Endothelial cell of umbilical vein (primary cell): Measurements from ENCODE around the gene MMP8. TPM values are rescaled to one million over a fixed set of nuclear protein-coding genes. Genes with fewer than 3 reads are reported as not detected.
A peak's percentile ranks its signal among the peaks of the same experiment; 100 is the strongest.

Experiments
- BruUV-seq: library from RNA; stranded (reverse); fragments of 400-500 nt; replicated peaks from 2 replicates; lab custom pipeline; 2021; lab: Mats Ljungman, UMichigan
- CTCF ChIA-PET: fragments of 300-600, 350-600 bp; sonication (Branson Sonifier 250); formaldehyde crosslinking; loops from one replicate; lab custom pipeline; 2021; ENCODE audit warnings: antibody characterized with exemption, inconsistent platforms; lab: Charles Lee
- POLR2A ChIA-PET: fragments of 300-600, 350-600 bp; sonication (Branson Sonifier 250); formaldehyde crosslinking; loops from one replicate; lab custom pipeline; 2021; ENCODE audit warnings: antibody characterized with exemption, inconsistent platforms; lab: Charles Lee
- DNase-seq: peaks from one replicate; pipeline ENCODE4 v3.0.0-alpha.2; 2011; ENCODE audit warnings: low read depth, low spot score
- FAIRE-seq: peaks from 2 replicates; lab custom pipeline; 2011; peaks lifted over from hg19 to GRCh38; lab: Jason Lieb, UNC
- H2AFZ ChIP-seq: 2 replicates; pipeline ENCODE4 v1.6.0; 2012; ENCODE audit warnings: low read depth, low read length, control low read depth, inconsistent platforms
- H3K27ac ChIP-seq: 2 replicates; pipeline ENCODE4 v1.5.1; 2011; ENCODE audit warnings: low read depth, mild to moderate bottlenecking, control low read depth, low read length, moderate library complexity; ENCODE audit not compliant: insufficient read depth
- H3K27me3 ChIP-seq, 2 experiments: 2 replicates each; pipeline versions ENCODE4 v1.6.0 to v1.6.1; 2011; ENCODE audit warnings: low read length in 2 of 2, mixed read lengths in 1 of 2; ENCODE audit not compliant: control insufficient read depth in 2 of 2, insufficient read depth in 2 of 2
- H3K36me3 ChIP-seq, 2 experiments: 2 replicates in 1 of 2; 3 replicates in 1 of 2; pipeline ENCODE4 v1.5.1; 2011; ENCODE audit warnings: low read length in 2 of 2, mild to moderate bottlenecking in 1 of 2, moderate library complexity in 1 of 2; ENCODE audit not compliant: control insufficient read depth in 2 of 2, insufficient read depth in 2 of 2; ENCODE audit errors: extremely low read depth in 1 of 2
- H3K4me1 ChIP-seq: 3 replicates; pipeline ENCODE4 v1.5.1; 2011; ENCODE audit warnings: mild to moderate bottlenecking, low read length; ENCODE audit not compliant: control insufficient read depth, insufficient read depth; ENCODE audit errors: extremely low read depth
- H3K4me2 ChIP-seq: 2 replicates; pipeline ENCODE4 v1.6.1; 2011; ENCODE audit warnings: low read length, control low read depth, mixed read lengths; ENCODE audit not compliant: insufficient read depth
- H3K4me3 ChIP-seq, 3 experiments: fragments of 200-600 bp in 1 of 3; sonication (generic), shearing (Covaris generic) in 1 of 3; replicated peaks in 1 of 3; 2 replicates each; pipeline ENCODE4 v1.5.1; 2011 to 2016; ENCODE audit warnings: control low read depth in 3 of 3, low read length in 3 of 3, mild to moderate bottlenecking in 2 of 3, inconsistent platforms in 1 of 3, low read depth in 1 of 3, moderate library complexity in 1 of 3; ENCODE audit not compliant: insufficient read depth in 1 of 3
- H3K79me2 ChIP-seq: 2 replicates; pipeline ENCODE4 v1.6.0; 2012; ENCODE audit warnings: low read length, inconsistent platforms; ENCODE audit not compliant: control insufficient read depth, insufficient read depth
- H3K9ac ChIP-seq: replicated peaks from 2 replicates; pipeline ENCODE3; 2011; ENCODE audit warnings: low read length, control low read depth; ENCODE audit not compliant: insufficient read depth; ENCODE audit errors: extremely low read depth
- H3K9me1 ChIP-seq: replicated peaks from 3 replicates; pipeline ENCODE4 v1.6.0; 2011; ENCODE audit warnings: mild to moderate bottlenecking, low read length; ENCODE audit not compliant: control insufficient read depth, insufficient read depth; ENCODE audit errors: extremely low read depth
- H3K9me3 ChIP-seq: replicated peaks from 2 replicates; pipeline ENCODE4 v1.5.1; 2012; ENCODE audit warnings: low read length, inconsistent platforms; ENCODE audit not compliant: control insufficient read depth, insufficient read depth
- H4K20me1 ChIP-seq: replicated peaks from 2 replicates; pipeline ENCODE3; 2011; ENCODE audit warnings: mild to moderate bottlenecking, low read length; ENCODE audit not compliant: control insufficient read depth, insufficient read depth; ENCODE audit errors: extremely low read depth
- CTCF ChIP-seq, 2 donors: IDR thresholded peaks; 1 replicate in 1 of 2; 2 replicates in 1 of 2; pipeline ENCODE4 v1.5.1; 2011; ENCODE audit warnings: low read length in 2 of 2, mild to moderate bottlenecking in 2 of 2, moderate library complexity in 2 of 2, control low read depth in 1 of 2, inconsistent platforms in 1 of 2, low read depth in 1 of 2; ENCODE audit not compliant: insufficient read depth in 1 of 2; ENCODE audit errors: extremely low read depth in 1 of 2
- EZH2 ChIP-seq: IDR thresholded peaks from 2 replicates; pipeline ENCODE4 v1.6.1; 2012; ENCODE audit warnings: borderline replicate concordance, low read depth, mild to moderate bottlenecking, moderate library complexity, low read length, inconsistent platforms; ENCODE audit not compliant: severe bottlenecking
- FOS ChIP-seq: IDR thresholded peaks from 2 replicates; pipeline ENCODE4 v1.6.1; 2011; ENCODE audit warnings: mild to moderate bottlenecking, low read length, moderate library complexity, borderline replicate concordance; ENCODE audit not compliant: insufficient read depth
- GATA2 ChIP-seq: IDR thresholded peaks from 2 replicates; pipeline ENCODE4 v1.7.0; 2011; ENCODE audit warnings: low read depth, mild to moderate bottlenecking, moderate library complexity, mixed read lengths, low read length; ENCODE audit not compliant: insufficient read length, insufficient read depth
- JUN ChIP-seq: IDR thresholded peaks from 2 replicates; pipeline ENCODE4 v1.6.1; 2011; ENCODE audit warnings: borderline replicate concordance, low read depth; ENCODE audit not compliant: insufficient read length, insufficient read depth
- MAX ChIP-seq: IDR thresholded peaks from 2 replicates; pipeline ENCODE4 v1.6.1; 2011; ENCODE audit not compliant: insufficient read depth, insufficient read length
- MYC ChIP-seq: IDR thresholded peaks from one replicate; pipeline ENCODE4 v1.6.1; 2011; ENCODE audit warnings: mild to moderate bottlenecking, low read depth, low read length
- POLR2A ChIP-seq: IDR thresholded peaks from 2 replicates; pipeline ENCODE4 v1.6.1; 2012; ENCODE audit warnings: low read depth, mild to moderate bottlenecking, control low read depth, low read length
- POLR2AphosphoS5 ChIP-seq: IDR thresholded peaks from 2 replicates; pipeline ENCODE4 v1.6.1; 2012; ENCODE audit warnings: low read depth, mild to moderate bottlenecking, control low read depth, low read length, moderate library complexity; ENCODE audit not compliant: insufficient read depth
- dilution Hi-C: fragments of 300-500 bp; cut with MboI; formaldehyde crosslinking; loops from one replicate; pipeline ENCODE4 v1.15.0; 2019; ENCODE audit warnings: low sequenced_read_pairs; ENCODE audit not compliant: extremely low pct_ligation_motif_present
- intact Hi-C: fragments of 100-400 bp; cut with micrococcal nuclease; formaldehyde crosslinking; loops from one replicate; pipeline ENCODE4 v1.10.0; 2022
- polyA plus RNA-seq, 4 experiments: library from polyadenylated mRNA; depleted of rRNA in 3 of 4; stranded (reverse) in 3 of 4; unstranded in 1 of 4; fragments of >200 nt; gene quantifications; 2 replicates each; pipeline versions ENCODE4 v1.2.1 to v1.2.3, GENCODE V29; 2011 to 2012; ENCODE audit warnings: missing spikeins in 1 of 4
- total RNA-seq: library from RNA; stranded (reverse); gene quantifications from 2 replicates; pipeline ENCODE4 v1.2.3, GENCODE V29; 2021

MMP8 gene
- total and polyA plus RNA-seq, 2 donors (not counting 3 experiments of a cell fraction or from before 2014, with no cell fraction given), result not detected

- BruUV-seq, result no TSS peak
- no peaks in the 10 kb centered on the region for H3K79me2 ChIP-seq
- no peaks in the 10 kb centered on the region for H3K27me3 ChIP-seq
- H3K36me3 ChIP-seq, result no peaks in the 10 kb centered on the region
- no peak overlapping the region for H3K4me3 ChIP-seq
- POLR2A ChIA-PET, result no interaction called here
- H3K27ac ChIP-seq, result peak overlapping the region; percentile 78
- dilution Hi-C loops (no loop called here), intact Hi-C loops (no loop called here)
- peak overlapping the region; percentile 43 for H3K4me2 ChIP-seq
- H3K9me1 ChIP-seq, result no peaks in the 10 kb centered on the region
- FAIRE-seq (peak; percentile 92), DNase-seq (peak; percentile 89)
- peak; percentile 41 for TF ChIP-seq POLR2A
- no peak for TF ChIP-seq GATA2
- peak; percentile 88 for TF ChIP-seq FOS
- peak; percentile 87 for TF ChIP-seq JUN
- no peak for TF ChIP-seq CTCF (IDR thresholded peaks at IDR 0.05; ENCODE audit: extremely low read depth in 1 of 2, insufficient read depth in 1 of 2, low read depth in 1 of 2, low read length in 2 of 2)
- TF ChIP-seq EZH2, result no peak
- no peak for TF ChIP-seq MAX
- no peak for TF ChIP-seq MYC
- no peak for TF ChIP-seq POLR2AphosphoS5
- H4K20me1 ChIP-seq, result no peaks in the 10 kb centered on the region
- peak overlapping the region; percentile 6 for H2AFZ ChIP-seq
- peaks cover 35% of the 10 kb centered on the region for H3K4me1 ChIP-seq
- H3K9ac ChIP-seq, result no peak overlapping the region
- CTCF ChIA-PET, result interaction anchor here (0.6 to 1.7 kb wide), 7 partner anchors 28 to 308 kb away, joined by 3 to 7 read pairs (median 3); partner anchors contain the start of gene MMP10
- H3K9me3 ChIP-seq, result no peaks in the 10 kb centered on the region
These were observed 3.1 kb upstream of the MMP8 start for GRCh38 chr11:102727890-102728289.
